Measurements from ENCODE around the gene ZNF324.
"Not testable (repeated sequence)": the region's sequence is repeated elsewhere in the genome, so short reads cannot be mapped to it uniquely, and the experiment has no call there.

DNA sequence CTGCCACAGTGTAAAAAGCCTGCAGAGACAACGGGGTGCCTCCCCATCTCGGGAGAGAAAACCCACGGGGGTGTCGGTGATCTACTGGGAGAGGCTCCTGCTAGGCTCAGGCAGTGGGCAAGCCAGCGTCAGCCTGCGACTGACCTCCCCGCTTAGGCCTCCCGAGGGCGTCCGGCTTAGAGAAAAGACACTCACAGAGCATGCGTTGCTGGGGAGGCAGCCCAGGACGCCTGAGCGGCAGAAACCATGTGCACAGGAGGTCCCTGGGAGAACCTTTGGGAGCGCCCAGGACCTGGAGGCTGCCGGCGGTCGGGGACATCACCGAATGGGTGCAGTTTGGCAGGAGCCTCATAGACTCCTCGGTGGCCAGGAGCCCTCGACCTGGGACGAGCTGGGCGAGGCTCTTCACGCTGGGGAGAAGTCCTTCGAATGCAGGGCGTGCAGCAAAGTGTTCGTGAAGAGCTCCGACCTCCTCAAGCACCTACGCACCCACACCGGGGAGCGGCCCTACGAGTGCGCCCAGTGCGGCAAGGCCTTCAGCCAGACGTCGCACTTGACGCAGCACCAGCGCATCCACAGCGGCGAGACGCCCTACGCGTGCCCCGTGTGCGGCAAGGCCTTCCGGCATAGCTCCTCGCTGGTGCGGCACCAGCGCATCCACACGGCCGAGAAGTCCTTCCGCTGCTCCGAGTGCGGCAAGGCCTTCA is 4.1 kb downstream of the ZNF324 start:
- not testable (repeated sequence) for TF ChIP-seq CTCF (IDR thresholded peaks at IDR 0.05; ENCODE audit: poor library complexity); EZH2 (IDR thresholded peaks at IDR 0.05; ENCODE audit: borderline replicate concordance); EZH2phosphoT487 (IDR thresholded peaks at IDR 0.05; ENCODE audit: low read depth, severe bottlenecking, unreplicated experiment)
